ENCODE results near the gene USP5.

USP5 gene

DNA sequence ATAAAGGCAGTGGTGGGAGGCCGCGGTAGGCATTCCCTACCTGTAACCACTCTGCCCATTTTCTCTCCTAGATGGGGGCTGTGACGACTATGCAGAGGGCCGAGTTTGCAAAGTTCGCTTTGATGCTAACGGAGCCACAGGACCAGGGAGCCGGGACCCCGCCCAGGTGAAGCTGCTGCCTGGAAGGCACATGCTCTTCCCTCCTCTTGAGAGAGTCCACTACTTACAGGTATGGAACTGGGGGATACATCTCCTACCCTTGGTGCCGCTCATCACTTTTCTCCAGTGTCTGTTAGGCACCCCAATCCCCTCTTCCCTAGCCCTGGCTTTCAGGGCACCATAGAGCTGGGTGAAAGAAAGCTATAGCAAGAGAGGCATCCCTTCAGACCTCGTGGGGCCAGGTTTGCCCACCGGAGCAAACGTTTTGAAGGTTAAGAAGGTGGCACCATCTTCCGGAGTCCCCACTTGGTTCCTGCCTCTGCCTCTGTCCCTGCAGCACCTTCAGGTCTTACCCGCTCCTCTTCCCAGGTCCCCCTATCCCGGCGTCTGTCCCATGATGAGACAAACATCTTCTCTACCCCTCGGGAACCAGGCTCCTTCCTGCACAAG is 25.7 kb upstream of the USP5 start:
- DNase-seq (ENCODE audit: low spot score) = no peak

- no peak for DNase-seq (ENCODE audit: low spot score)
These were observed 25.1 kb upstream of the USP5 start for GRCh38 chr12:6826734-6827436.

DNA sequence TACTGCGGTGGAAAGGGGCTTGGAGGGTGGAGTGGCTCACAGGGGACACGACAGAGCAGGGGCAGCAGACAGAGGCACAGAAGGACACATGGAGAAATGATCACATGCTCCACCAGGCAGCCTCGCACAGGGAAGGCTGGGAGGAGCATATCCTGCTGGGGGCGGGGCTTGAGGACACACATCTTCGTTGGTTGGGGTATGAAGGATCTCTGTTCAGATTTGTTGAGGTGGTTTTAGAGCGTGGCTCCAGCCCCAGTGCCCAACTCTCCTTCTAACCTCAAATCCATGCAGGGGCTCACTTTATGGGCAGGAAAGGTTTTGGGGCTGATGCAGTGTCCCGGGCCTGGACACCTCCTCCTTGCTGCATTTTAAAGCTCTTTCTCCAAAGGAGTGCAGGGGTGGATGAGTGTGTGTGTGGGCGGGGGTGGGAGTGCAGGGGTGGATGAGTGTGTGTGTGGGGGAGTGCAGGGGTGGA is 24.5 kb upstream of the USP5 start:
- DNase-seq (ENCODE audit: low spot score) = peak; percentile 92

DNA sequence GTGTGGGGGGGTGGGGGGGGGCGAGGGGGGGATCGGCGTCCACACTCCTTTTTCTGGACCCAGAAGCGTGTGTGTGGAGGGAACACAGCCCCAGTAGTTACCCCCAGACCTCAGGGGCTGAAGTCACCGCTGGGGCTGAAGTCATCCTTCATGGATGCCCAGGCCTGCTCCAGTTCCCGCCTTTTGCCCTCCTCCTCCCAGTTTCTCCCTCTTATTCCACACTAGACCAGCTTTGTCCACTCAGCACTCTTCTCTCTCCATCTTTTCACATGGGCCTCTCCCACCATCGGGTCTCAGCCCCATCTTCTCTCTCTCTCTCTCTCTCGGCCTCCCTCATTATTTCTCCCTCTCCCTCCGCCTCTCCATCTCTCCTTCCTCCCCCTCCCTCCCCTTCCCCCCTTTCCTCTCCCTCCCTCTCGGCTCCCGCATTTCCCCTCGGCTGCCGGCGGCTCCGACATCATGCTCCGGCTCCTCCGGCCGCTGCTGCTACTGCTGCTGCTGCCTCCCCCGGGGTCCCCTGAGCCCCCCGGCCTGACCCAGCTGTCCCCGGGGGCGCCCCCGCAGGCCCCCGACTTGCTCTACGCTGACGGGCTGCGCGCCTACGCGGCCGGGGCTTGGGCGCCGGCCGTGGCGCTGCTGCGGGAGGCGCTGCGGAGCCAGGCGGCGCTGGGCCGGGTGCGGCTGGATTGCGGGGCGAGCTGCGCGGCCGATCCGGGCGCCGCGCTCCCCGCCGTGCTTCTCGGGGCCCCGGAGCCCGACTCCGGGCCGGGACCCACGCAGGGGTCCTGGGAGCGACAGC is 23.8 kb upstream of the USP5 start, which contains the start of gene P3H3:
P3H3 (plus strand) TSS at position 426 of the 799 bp plus-strand sequence; CDS start at position 460, 34 bp downstream.
- peak; percentile 58 for DNase-seq (ENCODE audit: low spot score)

DNA sequence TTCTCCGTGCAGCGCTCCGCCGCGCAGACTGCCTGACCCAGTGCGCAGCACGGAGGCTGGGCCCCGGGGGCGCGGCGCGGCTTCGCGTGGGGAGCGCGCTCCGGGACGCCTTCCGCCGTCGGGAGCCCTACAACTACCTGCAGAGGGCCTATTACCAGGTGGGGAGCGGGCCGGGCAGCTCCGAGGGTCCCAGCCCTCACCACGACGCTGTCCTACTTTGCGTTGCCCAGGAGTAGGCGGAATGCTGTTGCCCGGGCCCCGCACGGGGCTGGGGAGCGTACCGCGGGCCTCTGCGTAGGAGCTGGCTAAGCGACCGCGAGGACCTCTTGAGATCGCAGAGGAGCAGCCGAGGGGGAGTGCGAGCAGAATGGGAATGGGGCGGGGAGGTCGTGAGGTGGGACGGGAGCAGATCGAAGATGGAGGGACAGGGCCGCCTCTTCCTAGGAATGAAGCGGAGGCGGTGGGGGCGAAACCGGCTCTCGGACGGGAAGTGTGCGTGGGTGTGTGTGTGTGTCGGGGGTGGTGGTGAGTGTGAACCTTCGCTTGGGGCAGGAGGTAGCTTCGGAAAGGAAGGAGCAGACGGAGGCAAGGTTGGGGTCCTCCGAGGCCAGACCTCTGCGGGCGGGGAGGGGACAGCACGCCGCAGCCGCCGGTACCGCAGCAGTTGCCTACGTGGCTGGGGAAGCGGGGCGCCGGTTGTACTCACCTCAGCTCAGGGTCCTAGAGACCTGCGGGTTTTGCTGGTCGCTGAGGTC is 23.0 kb upstream of the USP5 start:
- peak; percentile 73 for DNase-seq (ENCODE audit: low spot score)

DNA sequence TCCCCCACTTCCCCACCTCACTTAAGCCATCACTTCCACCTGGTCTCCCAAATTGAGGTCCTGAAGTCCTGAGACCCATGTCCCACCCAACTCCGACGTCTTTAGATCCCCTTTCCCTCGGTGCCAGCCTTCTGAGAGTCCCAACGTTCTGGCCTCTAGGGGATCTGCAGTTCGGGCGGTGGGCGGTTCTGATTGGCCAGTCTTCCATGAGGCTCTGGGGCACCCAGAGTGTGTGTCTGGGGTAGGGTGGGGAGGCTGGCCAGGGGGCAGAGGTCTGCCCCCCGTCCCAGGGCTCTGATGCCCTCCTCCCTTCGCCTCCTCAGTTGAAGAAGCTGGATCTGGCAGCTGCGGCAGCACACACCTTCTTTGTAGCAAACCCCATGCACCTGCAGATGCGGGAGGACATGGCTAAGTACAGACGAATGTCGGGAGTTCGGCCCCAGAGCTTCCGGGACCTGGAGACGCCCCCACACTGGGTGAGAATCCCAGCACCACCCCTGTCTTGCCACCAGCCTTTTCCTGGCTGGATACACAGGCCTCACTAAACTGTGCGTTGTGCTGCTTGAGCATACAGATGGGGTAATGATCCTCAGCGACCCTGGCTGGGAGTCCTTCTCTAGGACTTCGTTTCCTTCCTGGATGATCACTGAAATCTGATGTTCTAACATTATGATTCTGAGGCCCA is 22.3 kb upstream of the USP5 start:
- peak; percentile 55 for DNase-seq (ENCODE audit: low spot score)

- DNase-seq (ENCODE audit: low spot score) = no peak
These were observed 21.6 kb upstream of the USP5 start for GRCh38 chr12:6830286-6830890.

DNA sequence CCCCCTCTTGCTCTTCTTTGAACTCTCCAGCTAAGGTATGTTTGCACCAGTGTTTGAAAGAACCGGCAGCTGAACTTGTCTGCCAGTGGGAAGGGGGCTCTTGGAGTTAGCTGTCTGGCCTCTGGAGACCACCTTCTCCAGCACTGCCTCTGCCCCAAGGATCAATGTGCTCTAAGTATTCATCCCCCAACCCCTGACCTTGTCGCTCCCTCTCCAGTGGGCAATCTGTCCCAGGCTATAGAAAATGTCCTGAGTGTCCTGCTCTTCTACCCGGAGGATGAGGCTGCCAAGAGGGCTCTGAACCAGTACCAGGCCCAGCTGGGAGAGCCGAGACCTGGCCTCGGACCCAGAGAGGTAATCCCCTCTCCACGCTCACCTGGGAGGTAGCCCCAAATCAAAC is 21.0 kb upstream of the USP5 start:
- DNase-seq (ENCODE audit: low spot score) = no peak

DNA sequence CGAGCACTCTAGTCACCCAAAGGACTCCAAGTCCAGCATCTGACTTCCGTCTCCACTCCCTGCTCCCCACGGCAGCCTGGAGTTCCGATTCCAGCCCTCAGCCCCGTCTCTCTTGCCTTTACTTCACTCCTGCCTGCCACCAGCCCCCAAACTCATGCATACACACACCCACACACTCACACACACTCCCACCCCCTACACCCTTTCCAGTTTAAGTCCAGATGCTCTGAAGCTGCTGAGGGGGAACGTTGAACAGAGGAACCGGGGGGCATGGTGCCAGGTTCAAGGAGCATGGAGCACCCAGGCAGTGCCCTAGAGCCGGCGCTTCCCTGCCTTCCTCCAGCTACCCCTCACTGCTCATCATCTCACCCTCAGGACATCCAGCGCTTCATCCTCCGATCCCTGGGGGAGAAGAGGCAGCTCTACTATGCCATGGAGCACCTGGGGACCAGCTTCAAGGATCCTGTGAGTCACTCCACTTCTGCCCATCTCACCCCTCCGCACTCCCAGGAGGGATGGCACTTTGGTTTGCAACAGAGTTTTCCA is 20.4 kb upstream of the USP5 start:
- no peak for DNase-seq (ENCODE audit: low spot score)

DNA sequence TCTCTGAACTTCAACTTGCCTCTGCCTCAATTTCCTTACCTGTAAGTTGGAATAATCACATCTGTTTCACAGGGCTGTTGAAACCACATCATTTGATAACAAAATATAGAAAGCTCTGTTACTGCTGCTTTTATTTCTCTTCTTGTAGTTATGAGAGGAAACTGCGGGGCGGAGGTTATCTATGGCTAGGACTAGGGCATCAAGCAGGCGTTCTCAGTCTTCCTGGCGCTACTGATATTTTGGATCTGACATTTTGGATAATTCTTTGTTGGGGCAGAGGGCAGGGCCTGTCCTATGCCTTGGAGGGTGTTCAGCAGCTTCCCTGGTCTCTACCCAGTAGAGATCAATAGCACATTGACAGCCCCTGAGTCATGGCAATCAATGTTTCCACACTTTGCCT is 19.8 kb upstream of the USP5 start:
- DNase-seq (ENCODE audit: low spot score) = no peak

- no peak for DNase-seq (ENCODE audit: low spot score)
These were observed 18.6 kb upstream of the USP5 start for GRCh38 chr12:6833189-6833890.

GRCh38 chr12:6834254-6834653 is 17.7 kb upstream of the USP5 start:
- no peak for DNase-seq (ENCODE audit: low spot score)

DNA sequence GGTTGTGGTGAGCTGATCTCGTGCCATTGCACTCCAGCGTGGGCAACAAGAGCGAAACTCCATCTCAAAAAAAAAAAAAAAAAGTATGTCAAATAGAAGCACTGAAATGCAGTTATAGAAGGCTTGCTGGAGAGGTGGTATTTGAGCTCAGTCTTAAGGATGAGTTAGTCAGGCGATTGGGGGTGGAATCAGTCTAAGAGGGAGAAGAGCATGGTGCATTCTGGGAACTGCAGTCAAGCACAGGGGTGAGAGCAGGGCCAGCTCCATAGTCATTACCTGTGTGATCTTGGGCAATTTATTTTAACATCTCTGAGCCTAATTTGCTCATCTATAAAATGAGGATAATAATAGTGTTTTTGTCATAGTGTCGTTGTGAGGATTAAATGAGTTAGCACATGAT is 17.1 kb upstream of the USP5 start:
- DNase-seq (ENCODE audit: low spot score) = no peak

- no peak for DNase-seq (ENCODE audit: low spot score)
These were observed 15.1 kb upstream of the USP5 start for GRCh38 chr12:6836851-6837250.

- DNase-seq (ENCODE audit: low spot score) = no peak
These were observed 14.4 kb upstream of the USP5 start for GRCh38 chr12:6837370-6838060.

GRCh38 chr12:6838854-6839253 is 13.1 kb upstream of the USP5 start:
- DNase-seq (ENCODE audit: low spot score) = no peak

GRCh38 chr12:6839482-6840201 is 12.3 kb upstream of the USP5 start:
- DNase-seq (ENCODE audit: low spot score) = no peak

DNA sequence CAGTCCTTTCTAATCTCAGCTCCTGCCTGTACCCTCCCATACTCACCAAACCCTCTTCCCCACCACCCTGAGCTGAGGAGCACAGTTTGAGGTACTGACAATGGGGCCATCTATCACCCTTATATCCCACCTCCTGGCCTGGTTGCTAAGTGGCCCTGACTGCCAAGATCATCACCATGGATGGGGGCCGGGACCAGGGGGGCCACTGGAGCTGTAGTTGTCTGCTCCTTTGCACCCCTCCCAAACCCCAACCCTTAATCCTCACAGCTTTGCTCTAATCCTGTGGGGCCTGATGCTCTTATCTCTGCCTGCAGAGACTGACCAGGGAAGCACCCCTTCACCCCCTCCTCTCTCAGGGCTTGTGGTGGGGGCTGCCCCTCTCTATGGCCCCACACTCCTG is 11.6 kb upstream of the USP5 start:
- DNase-seq (ENCODE audit: low spot score) = no peak

Measured in AG08395 (cell line).